Tibial nerve (tissue), 3 donors: Measurements from ENCODE around the gene RAB11FIP4.

Experiments
- POLR2A ChIP-seq, 2 donors: fragments of 450-650 bp; IDR thresholded peaks; one replicate each; pipeline ENCODE4 v1.6.1; 2017; ENCODE audit warnings: antibody characterized with exemption in 2 of 2, mild to moderate bottlenecking in 2 of 2, moderate library complexity in 2 of 2
- TF ChIP-seq, protein P1 (sequence below), 5 experiments: fragments of 200-600 bp in 3 of 5; fragments of 450-650 bp in 2 of 5; sonication (generic) in 3 of 5; IDR thresholded peaks; one replicate each; pipeline ENCODE4 v1.5.1; 2016 to 2019; ENCODE audit warnings: antibody characterized with exemption in 5 of 5, mild to moderate bottlenecking in 3 of 5, moderate library complexity in 2 of 5

- TF ChIP-seq POLR2A (IDR thresholded peaks at IDR 0.05) = no peak
- TF ChIP-seq, protein P1, sequence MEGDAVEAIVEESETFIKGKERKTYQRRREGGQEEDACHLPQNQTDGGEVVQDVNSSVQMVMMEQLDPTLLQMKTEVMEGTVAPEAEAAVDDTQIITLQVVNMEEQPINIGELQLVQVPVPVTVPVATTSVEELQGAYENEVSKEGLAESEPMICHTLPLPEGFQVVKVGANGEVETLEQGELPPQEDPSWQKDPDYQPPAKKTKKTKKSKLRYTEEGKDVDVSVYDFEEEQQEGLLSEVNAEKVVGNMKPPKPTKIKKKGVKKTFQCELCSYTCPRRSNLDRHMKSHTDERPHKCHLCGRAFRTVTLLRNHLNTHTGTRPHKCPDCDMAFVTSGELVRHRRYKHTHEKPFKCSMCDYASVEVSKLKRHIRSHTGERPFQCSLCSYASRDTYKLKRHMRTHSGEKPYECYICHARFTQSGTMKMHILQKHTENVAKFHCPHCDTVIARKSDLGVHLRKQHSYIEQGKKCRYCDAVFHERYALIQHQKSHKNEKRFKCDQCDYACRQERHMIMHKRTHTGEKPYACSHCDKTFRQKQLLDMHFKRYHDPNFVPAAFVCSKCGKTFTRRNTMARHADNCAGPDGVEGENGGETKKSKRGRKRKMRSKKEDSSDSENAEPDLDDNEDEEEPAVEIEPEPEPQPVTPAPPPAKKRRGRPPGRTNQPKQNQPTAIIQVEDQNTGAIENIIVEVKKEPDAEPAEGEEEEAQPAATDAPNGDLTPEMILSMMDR (IDR thresholded peaks at IDR 0.05) = no peak
These were observed 27.5 kb upstream of the RAB11FIP4 start for GRCh38 chr17:31364012-31364411.
